ENCODE data around the gene DLGAP4. TPM values are rescaled to one million over a fixed set of nuclear protein-coding genes. Genes with fewer than 3 reads are reported as not detected.

Gene DLGAP4
- total and polyA plus RNA-seq, 2 of the 13 experiments (the other 11 are each of a cell fraction or from before 2014, with no cell fraction given), result 15.2 to 26.7 TPM

- TF ChIP-seq TFDP2 (CRISPR knock-in tag; IDR thresholded peaks at IDR 0.05) (peak; percentile 95), EHMT2 (IDR thresholded peaks at IDR 0.05; ENCODE audit: borderline replicate concordance, low read depth, low read length) (peak; percentile 100), ZNF879 (CRISPR knock-in tag; IDR thresholded peaks at IDR 0.05) (peak; percentile 100), ZNF224 (CRISPR knock-in tag; IDR thresholded peaks at IDR 0.05) (peak; percentile 99), DZIP1 (CRISPR knock-in tag; IDR thresholded peaks at IDR 0.05) (peak; percentile 100), ADNP (CRISPR knock-in tag; IDR thresholded peaks at IDR 0.05) (peak; percentile 82; the same call in 1 of the 2 replicates), ZSCAN21 (CRISPR knock-in tag; IDR thresholded peaks at IDR 0.05; ENCODE audit: borderline replicate concordance) (peak; percentile 100), ZFP37 (CRISPR knock-in tag; IDR thresholded peaks at IDR 0.05; ENCODE audit: borderline replicate concordance) (peak; percentile 100), ZNF605 (CRISPR knock-in tag; IDR thresholded peaks at IDR 0.05) (peak; percentile 100), HNF4G (IDR thresholded peaks at IDR 0.05; ENCODE audit: borderline replicate concordance, low read depth, low read length) (peak; percentile 99), HNF4G (CRISPR knock-in tag; IDR thresholded peaks at IDR 0.05; ENCODE audit: borderline replicate concordance, low read depth) (peak; percentile 99), ETV6 (CRISPR knock-in tag; conservative IDR thresholded peaks at IDR 0.05) (peak; percentile 100), TEAD3 (CRISPR knock-in tag; optimal IDR thresholded peaks at IDR 0.05; ENCODE audit: borderline replicate concordance) (peak; percentile 92), NKX3-1 (CRISPR knock-in tag; IDR thresholded peaks at IDR 0.05) (peak; percentile 100), NR3C1 (CRISPR knock-in tag; IDR thresholded peaks at IDR 0.05) (peak; percentile 99), ZNF253 (CRISPR knock-in tag; IDR thresholded peaks at IDR 0.05; ENCODE audit: borderline replicate concordance) (peak; percentile 100), TGIF2 (CRISPR knock-in tag; IDR thresholded peaks at IDR 0.05) (peak; percentile 100), ARNTL (CRISPR knock-in tag; IDR thresholded peaks at IDR 0.05) (peak; percentile 99), ZNF282 (IDR thresholded peaks at IDR 0.05; ENCODE audit: partially characterized antibody) (no peak), ZNF232 (CRISPR knock-in tag; IDR thresholded peaks at IDR 0.05; ENCODE audit: borderline replicate concordance) (peak; percentile 100), ZNF33A (CRISPR knock-in tag; IDR thresholded peaks at IDR 0.05; ENCODE audit: borderline replicate concordance) (peak; percentile 100)
- TF ChIP-seq, protein P1, sequence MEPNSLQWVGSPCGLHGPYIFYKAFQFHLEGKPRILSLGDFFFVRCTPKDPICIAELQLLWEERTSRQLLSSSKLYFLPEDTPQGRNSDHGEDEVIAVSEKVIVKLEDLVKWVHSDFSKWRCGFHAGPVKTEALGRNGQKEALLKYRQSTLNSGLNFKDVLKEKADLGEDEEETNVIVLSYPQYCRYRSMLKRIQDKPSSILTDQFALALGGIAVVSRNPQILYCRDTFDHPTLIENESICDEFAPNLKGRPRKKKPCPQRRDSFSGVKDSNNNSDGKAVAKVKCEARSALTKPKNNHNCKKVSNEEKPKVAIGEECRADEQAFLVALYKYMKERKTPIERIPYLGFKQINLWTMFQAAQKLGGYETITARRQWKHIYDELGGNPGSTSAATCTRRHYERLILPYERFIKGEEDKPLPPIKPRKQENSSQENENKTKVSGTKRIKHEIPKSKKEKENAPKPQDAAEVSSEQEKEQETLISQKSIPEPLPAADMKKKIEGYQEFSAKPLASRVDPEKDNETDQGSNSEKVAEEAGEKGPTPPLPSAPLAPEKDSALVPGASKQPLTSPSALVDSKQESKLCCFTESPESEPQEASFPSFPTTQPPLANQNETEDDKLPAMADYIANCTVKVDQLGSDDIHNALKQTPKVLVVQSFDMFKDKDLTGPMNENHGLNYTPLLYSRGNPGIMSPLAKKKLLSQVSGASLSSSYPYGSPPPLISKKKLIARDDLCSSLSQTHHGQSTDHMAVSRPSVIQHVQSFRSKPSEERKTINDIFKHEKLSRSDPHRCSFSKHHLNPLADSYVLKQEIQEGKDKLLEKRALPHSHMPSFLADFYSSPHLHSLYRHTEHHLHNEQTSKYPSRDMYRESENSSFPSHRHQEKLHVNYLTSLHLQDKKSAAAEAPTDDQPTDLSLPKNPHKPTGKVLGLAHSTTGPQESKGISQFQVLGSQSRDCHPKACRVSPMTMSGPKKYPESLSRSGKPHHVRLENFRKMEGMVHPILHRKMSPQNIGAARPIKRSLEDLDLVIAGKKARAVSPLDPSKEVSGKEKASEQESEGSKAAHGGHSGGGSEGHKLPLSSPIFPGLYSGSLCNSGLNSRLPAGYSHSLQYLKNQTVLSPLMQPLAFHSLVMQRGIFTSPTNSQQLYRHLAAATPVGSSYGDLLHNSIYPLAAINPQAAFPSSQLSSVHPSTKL (CRISPR knock-in tag; IDR thresholded peaks at IDR 0.05), result peak; percentile 97
- TF ChIP-seq, protein P2, sequence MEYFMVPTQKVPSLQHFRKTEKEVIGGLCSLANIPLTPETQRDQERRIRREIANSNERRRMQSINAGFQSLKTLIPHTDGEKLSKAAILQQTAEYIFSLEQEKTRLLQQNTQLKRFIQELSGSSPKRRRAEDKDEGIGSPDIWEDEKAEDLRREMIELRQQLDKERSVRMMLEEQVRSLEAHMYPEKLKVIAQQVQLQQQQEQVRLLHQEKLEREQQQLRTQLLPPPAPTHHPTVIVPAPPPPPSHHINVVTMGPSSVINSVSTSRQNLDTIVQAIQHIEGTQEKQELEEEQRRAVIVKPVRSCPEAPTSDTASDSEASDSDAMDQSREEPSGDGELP (IDR thresholded peaks at IDR 0.05; ENCODE audit: borderline replicate concordance, low read depth), result peak; percentile 28; the same call in 1 of the 2 replicates
These were observed 78.0 kb downstream of the DLGAP4 start (continued) for GRCh38 chr20:36384022-36384619.

Data from HepG2 (cell line).